HCT116 (cell line): ENCODE measurements around the gene SLC5A2. TPM values are rescaled to one million over a fixed set of nuclear protein-coding genes. Genes with fewer than 3 reads are reported as not detected.

Source experiments
- ATAC-seq: fragments of 200-7000 bp; cut with Tn5 transposase; 2 replicates; pipeline ENCODE4 v1.9.1; 2020; ENCODE audit warnings: mild to moderate bottlenecking, moderate library complexity
- BruUV-seq: library from RNA; stranded (reverse); fragments of 400-500 nt; replicated peaks from 2 replicates; lab custom pipeline; 2021; lab: Mats Ljungman, UMichigan
- CTCF ChIA-PET: fragments of 300-600 bp; sonication (Branson Sonifier 250); formaldehyde crosslinking; loops from one replicate; lab custom pipeline; 2021; ENCODE audit warnings: antibody characterized with exemption; lab: Charles Lee
- POLR2A ChIA-PET: fragments of 300-600, 350-600 bp; sonication (Branson Sonifier 250); formaldehyde crosslinking; loops from one replicate; lab custom pipeline; 2021; ENCODE audit warnings: antibody characterized with exemption; lab: Charles Lee
- RAD21 ChIA-PET, 2 experiments: fragments of 300-600 bp; sonication (Branson Sonifier 250); formaldehyde crosslinking; loops; one replicate each; lab custom pipeline; 2023; ENCODE audit warnings: low total read pairs in 2 of 2; ENCODE audit not compliant: uncharacterized antibody in 2 of 2, unreplicated experiment in 2 of 2, low non-redundant PET in 1 of 2; lab: Charles Lee
- DNase-seq: peaks from one replicate; pipeline ENCODE4 v3.0.0-alpha.2; 2010; ENCODE audit warnings: low read depth, low spot score
- H2AFZ ChIP-seq: fragments of 200-600 bp; shearing (Covaris generic), sonication (generic); 2 replicates; pipeline ENCODE4 v1.6.1; 2017; ENCODE audit warnings: low read depth, mixed run types, mixed read lengths, antibody characterized with exemption, low read length; ENCODE audit not compliant: poor library complexity, severe bottlenecking
- H3K27ac ChIP-seq: 2 replicates; pipeline ENCODE4 v1.5.1; 2012; ENCODE audit warnings: low read depth, low read length
- H3K27me3 ChIP-seq: fragments of 200-600 bp; sonication (generic); 2 replicates; pipeline ENCODE4 v1.6.1; 2016; ENCODE audit warnings: mixed run types, low read length, mixed read lengths; ENCODE audit not compliant: insufficient read depth
- H3K36me3 ChIP-seq, 2 experiments: fragments of 200-500 bp in 1 of 2; fragments of 200-600 bp in 1 of 2; sonication (Bioruptor generic) in 1 of 2; sonication (generic) in 1 of 2; 2 replicates each; pipeline versions ENCODE4 v1.5.1 to v1.6.1; 2014 to 2016; ENCODE audit warnings: low read length in 2 of 2, inconsistent platforms in 1 of 2, mixed read lengths in 1 of 2, mixed run types in 1 of 2; ENCODE audit not compliant: insufficient read depth in 2 of 2, control insufficient read depth in 1 of 2
- H3K4me1 ChIP-seq, 2 experiments: fragments of 200-600 bp in 1 of 2; sonication (generic) in 1 of 2; 2 replicates each; pipeline versions ENCODE4 v1.5.1 to v1.6.1; 2012 to 2017; ENCODE audit warnings: low read length in 2 of 2, inconsistent platforms in 1 of 2, mild to moderate bottlenecking in 1 of 2, mixed read lengths in 1 of 2, mixed run types in 1 of 2, moderate library complexity in 1 of 2; ENCODE audit not compliant: insufficient read depth in 2 of 2, control insufficient read depth in 1 of 2
- H3K4me2 ChIP-seq: fragments of 200-600 bp; sonication (generic); 2 replicates; pipeline ENCODE4 v1.6.1; 2017; ENCODE audit warnings: mixed run types, low read length, mixed read lengths
- H3K4me3 ChIP-seq, 2 experiments: fragments of 200-600 bp in 1 of 2; sonication (generic) in 1 of 2; replicated peaks in 1 of 2; 2 replicates each; pipeline ENCODE4 v1.5.1; 2011 to 2016; ENCODE audit warnings: low read length in 2 of 2, control low read depth in 1 of 2, low read depth in 1 of 2, mild to moderate bottlenecking in 1 of 2, mixed read lengths in 1 of 2, mixed run types in 1 of 2
- H3K79me2 ChIP-seq: fragments of 200-600 bp; sonication (generic); 2 replicates; pipeline ENCODE4 v1.6.1; 2017; ENCODE audit warnings: mild to moderate bottlenecking, mixed run types, low read length, moderate library complexity, mixed read lengths; ENCODE audit not compliant: insufficient read depth
- H3K9ac ChIP-seq: fragments of 200-600 bp; sonication (generic); 2 replicates; pipeline ENCODE4 v1.6.1; 2016; ENCODE audit warnings: low read length, mixed read lengths
- H3K9me2 ChIP-seq: fragments of 200-600 bp; sonication (generic), shearing (Covaris generic); 2 replicates; pipeline ENCODE4 v1.6.1; 2017; ENCODE audit warnings: mixed run types, mild to moderate bottlenecking, moderate library complexity; ENCODE audit not compliant: insufficient read depth
- H3K9me3 ChIP-seq, 2 experiments: fragments of 200-500 bp in 1 of 2; fragments of 200-600 bp in 1 of 2; sonication (Bioruptor generic) in 1 of 2; sonication (generic) in 1 of 2; 2 replicates each; pipeline ENCODE4 v1.6.1; 2014 to 2017; ENCODE audit warnings: low read length in 2 of 2, mixed read lengths in 2 of 2, inconsistent platforms in 1 of 2, low read depth in 1 of 2, mild to moderate bottlenecking in 1 of 2, mixed run types in 1 of 2, moderate library complexity in 1 of 2; ENCODE audit not compliant: control insufficient read depth in 1 of 2, insufficient read depth in 1 of 2
- H4K20me1 ChIP-seq: fragments of 200-600 bp; sonication (generic), shearing (Covaris generic); 2 replicates; pipeline ENCODE4 v1.6.1; 2017; ENCODE audit warnings: mixed run types, mild to moderate bottlenecking, moderate library complexity; ENCODE audit not compliant: insufficient read depth
- ATF3 ChIP-seq: IDR thresholded peaks from 2 replicates; pipeline ENCODE4 v1.6.1; 2012
- CBX3 ChIP-seq: IDR thresholded peaks from 2 replicates; pipeline ENCODE4 v1.6.1; 2012; ENCODE audit warnings: low read depth
- CEBPB ChIP-seq: IDR thresholded peaks from 2 replicates; pipeline ENCODE4 v1.6.1; 2012; ENCODE audit warnings: low read depth
- EGR1 ChIP-seq: IDR thresholded peaks from 2 replicates; pipeline ENCODE4 v1.6.1; 2012; ENCODE audit warnings: low read depth
- ELF1 ChIP-seq: IDR thresholded peaks from 2 replicates; pipeline ENCODE4 v1.6.1; 2012; ENCODE audit warnings: low read depth, borderline replicate concordance
- EZH2 ChIP-seq: fragments of 200-600 bp; sonication (generic); IDR thresholded peaks from 2 replicates; pipeline ENCODE4 v1.6.1; 2017; ENCODE audit warnings: antibody characterized with exemption, mixed run types
- EZH2phosphoT487 ChIP-seq: fragments of 200-600 bp; IDR thresholded peaks from 2 replicates; pipeline ENCODE4 v1.6.1; 2018; ENCODE audit warnings: antibody characterized with exemption, borderline replicate concordance
- FOSL1 ChIP-seq: IDR thresholded peaks from 2 replicates; pipeline ENCODE4 v1.6.1; 2012; ENCODE audit warnings: low read depth
- JUND ChIP-seq: IDR thresholded peaks from 2 replicates; pipeline ENCODE4 v1.6.1; 2012
- MAX ChIP-seq: IDR thresholded peaks from 2 replicates; pipeline ENCODE4 v1.6.1; 2012
- POLR2A ChIP-seq: IDR thresholded peaks from 2 replicates; pipeline ENCODE4 v1.7.0; 2011; ENCODE audit warnings: borderline replicate concordance; ENCODE audit not compliant: insufficient read depth, insufficient read length; ENCODE audit errors: extremely low read depth
- POLR2AphosphoS5 ChIP-seq: IDR thresholded peaks from 2 replicates; pipeline ENCODE4 v1.6.1; 2011; ENCODE audit warnings: mild to moderate bottlenecking, low read depth, low read length, moderate library complexity
- RAD21 ChIP-seq: IDR thresholded peaks from 2 replicates; pipeline ENCODE4 v1.6.1; 2012; ENCODE audit warnings: low read depth, mild to moderate bottlenecking
- SIN3A ChIP-seq: IDR thresholded peaks from 2 replicates; pipeline ENCODE4 v1.6.1; 2012; ENCODE audit warnings: low read depth
- SP1 ChIP-seq: IDR thresholded peaks from 2 replicates; pipeline ENCODE4 v1.6.1; 2012; ENCODE audit warnings: low read depth
- SRF ChIP-seq: IDR thresholded peaks from 2 replicates; pipeline ENCODE4 v1.6.1; 2012; ENCODE audit warnings: low read depth
- TCF7L2 ChIP-seq: IDR thresholded peaks from 2 replicates; pipeline ENCODE4 v1.7.0; 2011; ENCODE audit warnings: borderline replicate concordance, inconsistent platforms; ENCODE audit not compliant: insufficient read depth, insufficient read length; ENCODE audit errors: extremely low read depth
- YY1 ChIP-seq: IDR thresholded peaks from 2 replicates; pipeline ENCODE4 v1.6.1; 2011; ENCODE audit warnings: low read length, low read depth, moderate library complexity, mild to moderate bottlenecking; ENCODE audit not compliant: insufficient replicate concordance; ENCODE audit errors: extremely low read depth
- ZFX ChIP-seq: fragments of 450-650 bp; IDR thresholded peaks from 2 replicates; pipeline ENCODE4 v1.6.1; 2017
- ZNF274 ChIP-seq: fragments of 200-500 bp; sonication (Bioruptor generic); IDR thresholded peaks from 2 replicates; pipeline ENCODE4 v1.6.1; 2014; ENCODE audit warnings: mild to moderate bottlenecking, low read depth, low read length, inconsistent platforms
- intact Hi-C: fragments of 100-400 bp; cut with micrococcal nuclease; formaldehyde crosslinking; loops from 2 replicates; pipeline ENCODE4 v1.10.0; 2022
- total RNA-seq: library from RNA; stranded (reverse); gene quantifications from one replicate; pipeline ENCODE4 v1.2.1, GENCODE V29; 2021; ENCODE audit not compliant: unreplicated experiment
- TF ChIP-seq, protein P1 (sequence below): IDR thresholded peaks from 2 replicates; pipeline ENCODE4 v1.6.1; 2012; ENCODE audit warnings: low read depth

The SLC5A2 gene
- total RNA-seq, 1 experiment from 2014 or later: 0.10 TPM

DNA sequence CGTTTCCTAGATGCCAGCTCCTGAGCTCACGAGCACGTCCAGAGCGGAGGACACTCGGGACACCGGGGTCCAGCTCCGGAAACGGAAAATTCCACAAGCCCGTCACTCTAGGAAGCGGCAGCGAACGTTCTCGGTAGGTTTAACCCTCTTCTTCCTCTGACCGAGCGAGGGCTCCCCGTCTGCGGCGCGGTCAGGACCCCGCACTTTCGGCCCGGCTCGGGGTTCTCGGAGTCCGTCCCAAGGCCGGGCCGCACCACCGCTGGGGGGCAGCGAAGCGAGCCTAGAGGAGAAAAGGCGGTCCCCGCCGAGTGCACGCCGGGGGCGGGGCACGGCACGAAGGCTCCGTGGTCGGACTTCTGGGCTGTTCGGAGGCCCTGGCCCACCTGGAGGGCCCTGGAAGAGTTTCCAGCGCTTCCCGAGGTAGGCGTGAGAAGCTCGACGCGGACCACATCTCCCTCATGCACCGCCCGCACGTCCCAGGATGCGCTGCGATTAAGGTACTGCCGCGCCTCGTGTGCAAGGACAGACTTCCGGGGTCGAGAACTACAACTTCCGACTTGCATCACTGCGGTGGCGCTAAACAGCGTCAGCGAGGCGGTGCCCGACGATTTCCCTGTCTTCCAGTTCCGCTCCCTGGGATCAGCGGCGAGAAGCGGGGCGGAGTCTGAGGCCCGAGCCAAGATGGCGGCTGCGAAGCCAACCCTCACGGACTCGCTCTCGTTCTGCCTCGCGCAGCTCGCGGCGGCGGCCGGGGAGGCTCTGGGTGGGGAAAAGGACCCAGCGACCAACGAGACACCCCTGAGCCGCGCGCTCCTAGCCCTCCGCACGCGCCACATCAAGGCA lies 23.9 kb upstream of the SLC5A2 start, which contains the start of gene ARMC5:
Gene ARMC5 (plus strand): TSS at position 658 of the 843 bp plus-strand sequence. CDS start 24 bp downstream, at position 682.
- peak within 1 kb of the TSS; percentile 70 to 90 for H3K4me3 ChIP-seq
- H2AFZ ChIP-seq: no peak within 1 kb of the TSS
- peak within 1 kb of the TSS; percentile 97 for H3K27ac ChIP-seq
- ChIA-PET RAD21 (interaction anchor here in 1 of 2 experiments (0.6 to 1.1 kb wide), 2 partner anchors 341 to 505 kb away, joined by 3 to 4 read pairs; no protein-coding TSS in a partner anchor), POLR2A (interaction anchor here (0.7 to 2.1 kb wide), 8 partner anchors 7 to 414 kb away, joined by 4 to 12 read pairs (median 6); partner anchors contain the start of genes FUS, KAT8, RUSF1 and ZNF267), CTCF (interaction anchor here (1.0 to 3.4 kb wide), 11 partner anchors 8 to 506 kb away, joined by 3 to 32 read pairs (median 9); partner anchors contain the start of gene HSD3B7)
- H3K4me2 ChIP-seq: peak within 1 kb of the TSS; percentile 84
- BruUV-seq: TSS peak; percentile 59
- peak; percentile 84 for ATAC-seq
- H3K27me3 ChIP-seq: no peaks in the 10 kb centered on the region
- H4K20me1 ChIP-seq: no peaks in the 10 kb centered on the region
- no peaks in the 10 kb centered on the region for H3K36me3 ChIP-seq
- peaks cover 5 to 45% of the 10 kb centered on the region in 2 experiments; a peak in 3 of 4 replicates for H3K4me1 ChIP-seq
- intact Hi-C loops: loop anchor here (2.0 to 10.0 kb wide), 5 partner anchors 238 to 410 kb away; partner anchors contain the start of genes PRSS8, PYDC1, TRIM72 and ZNF646
- H3K9me3 ChIP-seq: no peaks in the 10 kb centered on the region
- H3K79me2 ChIP-seq: peaks cover 36% of the 10 kb centered on the region
- H3K9me2 ChIP-seq: no peaks in the 10 kb centered on the region
- DNase-seq: peak; percentile 97
- peak within 1 kb of the TSS; percentile 86 for H3K9ac ChIP-seq
- TF ChIP-seq ELF1 (peak; percentile 99), SRF (no peak), RAD21 (peak; percentile 35; the same call in 1 of the 2 replicates), EZH2phosphoT487 (no peak), MAX (peak; percentile 97), YY1 (peak; percentile 93), POLR2A (peak; percentile 29), ATF3 (no peak), FOSL1 (no peak), CBX3 (0 out of 2 replicates have a peak, but pooled peaks have one; percentile 13), SP1 (peak; percentile 68), EZH2 (no peak), ZFX (peak; percentile 63), ZNF274 (no peak), JUND (no peak), POLR2AphosphoS5 (peak; percentile 79), TCF7L2 (peak; percentile 55), EGR1 (no peak), SIN3A (peak; percentile 66), CEBPB (no peak)
- TF ChIP-seq, protein P1, sequence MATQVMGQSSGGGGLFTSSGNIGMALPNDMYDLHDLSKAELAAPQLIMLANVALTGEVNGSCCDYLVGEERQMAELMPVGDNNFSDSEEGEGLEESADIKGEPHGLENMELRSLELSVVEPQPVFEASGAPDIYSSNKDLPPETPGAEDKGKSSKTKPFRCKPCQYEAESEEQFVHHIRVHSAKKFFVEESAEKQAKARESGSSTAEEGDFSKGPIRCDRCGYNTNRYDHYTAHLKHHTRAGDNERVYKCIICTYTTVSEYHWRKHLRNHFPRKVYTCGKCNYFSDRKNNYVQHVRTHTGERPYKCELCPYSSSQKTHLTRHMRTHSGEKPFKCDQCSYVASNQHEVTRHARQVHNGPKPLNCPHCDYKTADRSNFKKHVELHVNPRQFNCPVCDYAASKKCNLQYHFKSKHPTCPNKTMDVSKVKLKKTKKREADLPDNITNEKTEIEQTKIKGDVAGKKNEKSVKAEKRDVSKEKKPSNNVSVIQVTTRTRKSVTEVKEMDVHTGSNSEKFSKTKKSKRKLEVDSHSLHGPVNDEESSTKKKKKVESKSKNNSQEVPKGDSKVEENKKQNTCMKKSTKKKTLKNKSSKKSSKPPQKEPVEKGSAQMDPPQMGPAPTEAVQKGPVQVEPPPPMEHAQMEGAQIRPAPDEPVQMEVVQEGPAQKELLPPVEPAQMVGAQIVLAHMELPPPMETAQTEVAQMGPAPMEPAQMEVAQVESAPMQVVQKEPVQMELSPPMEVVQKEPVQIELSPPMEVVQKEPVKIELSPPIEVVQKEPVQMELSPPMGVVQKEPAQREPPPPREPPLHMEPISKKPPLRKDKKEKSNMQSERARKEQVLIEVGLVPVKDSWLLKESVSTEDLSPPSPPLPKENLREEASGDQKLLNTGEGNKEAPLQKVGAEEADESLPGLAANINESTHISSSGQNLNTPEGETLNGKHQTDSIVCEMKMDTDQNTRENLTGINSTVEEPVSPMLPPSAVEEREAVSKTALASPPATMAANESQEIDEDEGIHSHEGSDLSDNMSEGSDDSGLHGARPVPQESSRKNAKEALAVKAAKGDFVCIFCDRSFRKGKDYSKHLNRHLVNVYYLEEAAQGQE: no peak
